Stimulated activated CD4-positive, alpha-beta T cell treated with anti-CD3 and anti-CD28 coated beads, Interleukin-2, amount 100 ng/mL, for 24 hours (primary cell): ENCODE measurements around the gene TRIM29.

ENCODE experiments used
- DNase-seq, 2 donors: peaks; one replicate each; pipeline ENCODE4 v3.0.0-alpha.2; 2020

TRIM29 gene

GRCh38 chr11:120135838-120136237 lies 2.1 kb downstream of the TRIM29 start:
- no peak for DNase-seq

- no peak for DNase-seq
Measured at GRCh38 chr11:120134931-120135228, 3.0 kb downstream of the TRIM29 start.

DNA sequence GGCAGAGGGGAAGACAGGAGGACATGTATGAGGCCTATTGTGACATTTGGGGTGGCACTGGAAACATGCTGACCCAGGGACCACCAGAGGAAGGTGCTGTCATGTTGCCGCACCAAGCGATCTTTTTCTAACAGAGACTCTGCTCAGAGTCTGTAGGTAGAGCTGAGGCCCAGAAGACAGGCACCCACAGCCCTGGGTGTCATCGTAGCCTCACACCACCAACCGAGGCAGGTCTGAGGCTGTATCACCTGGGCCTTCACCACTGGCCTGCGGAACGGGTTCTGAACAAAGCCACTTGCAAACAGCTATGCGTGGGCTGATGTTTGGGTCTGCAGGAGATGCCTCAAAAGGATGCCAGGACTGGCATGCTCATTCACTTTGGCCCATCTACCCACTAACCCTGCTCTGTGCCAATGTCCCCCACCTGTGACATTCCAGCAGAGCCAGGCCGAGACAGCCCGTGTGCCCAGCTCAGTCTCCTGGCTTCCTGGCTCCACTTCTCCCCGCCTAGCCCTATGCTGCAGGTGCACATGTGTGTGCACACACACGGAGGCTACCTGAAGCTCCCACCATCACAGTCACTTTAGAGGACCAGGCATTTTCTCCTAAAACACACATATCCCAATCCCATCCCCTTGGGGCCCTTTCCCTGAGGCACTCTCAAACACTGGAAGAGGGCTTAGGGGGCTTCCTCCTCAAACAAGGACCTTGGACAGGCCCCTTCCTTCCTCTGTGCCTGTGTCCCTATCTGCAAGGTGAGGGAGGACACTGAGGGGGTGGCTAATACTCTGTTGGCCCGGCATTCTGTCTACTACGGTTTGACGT lies 3.6 kb downstream of the TRIM29 start:
- DNase-seq, result no peak

DNA sequence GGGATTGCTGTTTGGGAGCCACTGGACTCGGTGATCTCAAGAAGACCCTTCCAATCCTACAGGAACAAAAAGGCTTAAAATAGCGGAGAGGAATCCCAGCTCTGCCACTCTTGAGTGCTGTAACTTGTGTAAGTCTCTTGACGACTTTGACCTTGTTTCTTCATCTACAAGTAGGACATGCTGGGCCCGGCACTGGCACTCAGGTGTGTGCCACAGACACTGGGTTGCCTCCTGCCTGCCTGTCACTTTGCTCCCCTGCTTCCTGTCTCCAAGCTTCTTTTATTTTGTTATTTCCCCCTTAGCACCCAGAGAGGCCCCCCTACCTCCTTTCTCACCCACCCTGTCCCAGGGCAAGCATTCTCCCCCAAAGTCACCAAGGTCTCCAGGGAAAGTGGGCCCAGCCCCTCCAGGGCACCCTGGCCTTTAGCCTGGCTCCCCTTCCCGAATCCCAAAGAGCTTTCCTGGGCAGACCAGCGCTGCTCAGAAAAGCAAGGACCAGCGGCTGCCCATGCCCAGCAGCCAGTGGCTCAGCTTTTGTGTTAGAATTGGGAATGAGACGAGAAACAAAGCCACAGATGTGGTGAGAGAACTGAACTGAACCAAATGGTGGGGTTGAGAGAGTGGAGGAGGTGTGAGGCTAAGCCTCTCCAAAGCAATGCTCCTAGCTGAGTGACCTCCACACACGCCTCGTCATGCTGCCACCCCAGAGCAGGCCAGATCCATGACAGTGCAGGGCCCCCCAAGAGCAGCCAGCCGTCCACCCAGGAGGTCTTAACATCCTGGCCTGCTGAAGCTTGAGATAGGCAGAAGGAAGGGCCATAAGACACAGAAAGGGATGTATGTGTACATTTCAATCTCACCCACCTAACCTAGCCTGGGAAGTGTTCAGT lies 4.5 kb downstream of the TRIM29 start:
- no peak for DNase-seq

GRCh38 chr11:120132645-120133185 lies 5.2 kb downstream of the TRIM29 start:
- DNase-seq, result no peak

DNA sequence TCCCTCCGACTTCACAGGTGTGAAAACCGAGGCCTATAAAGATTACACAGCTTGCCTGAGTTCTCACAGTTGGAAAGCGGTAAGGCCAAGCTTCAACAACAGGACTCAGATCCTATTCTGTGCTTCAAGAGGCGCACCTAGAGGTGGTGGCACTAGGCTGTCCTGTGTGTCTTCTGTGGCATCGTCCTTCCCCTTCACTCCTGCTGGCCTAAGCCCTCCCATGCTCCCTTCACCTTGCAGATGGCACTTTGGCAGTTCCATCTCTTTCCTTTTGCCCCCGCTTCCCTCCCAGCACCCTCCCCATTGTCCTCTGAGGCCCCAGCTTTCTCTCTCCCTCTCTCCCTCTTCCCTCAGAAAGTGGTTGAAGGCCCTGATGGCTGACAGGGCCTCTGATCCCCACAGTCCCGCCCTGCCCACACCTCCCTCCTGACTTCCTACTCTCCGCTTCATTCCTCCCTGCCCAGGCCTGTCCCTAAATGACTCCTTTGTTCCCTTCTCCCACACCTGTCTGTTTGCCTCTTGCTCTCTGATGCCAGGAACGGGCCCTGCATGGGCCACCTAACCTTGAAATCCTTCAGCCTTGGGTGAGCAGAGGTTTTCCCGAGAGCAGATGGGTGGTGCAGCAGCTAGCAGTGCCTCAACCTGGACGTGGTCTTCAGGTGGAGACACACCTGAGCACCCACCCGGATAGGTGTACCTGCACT lies 5.8 kb downstream of the TRIM29 start:
- no peak for DNase-seq

DNA sequence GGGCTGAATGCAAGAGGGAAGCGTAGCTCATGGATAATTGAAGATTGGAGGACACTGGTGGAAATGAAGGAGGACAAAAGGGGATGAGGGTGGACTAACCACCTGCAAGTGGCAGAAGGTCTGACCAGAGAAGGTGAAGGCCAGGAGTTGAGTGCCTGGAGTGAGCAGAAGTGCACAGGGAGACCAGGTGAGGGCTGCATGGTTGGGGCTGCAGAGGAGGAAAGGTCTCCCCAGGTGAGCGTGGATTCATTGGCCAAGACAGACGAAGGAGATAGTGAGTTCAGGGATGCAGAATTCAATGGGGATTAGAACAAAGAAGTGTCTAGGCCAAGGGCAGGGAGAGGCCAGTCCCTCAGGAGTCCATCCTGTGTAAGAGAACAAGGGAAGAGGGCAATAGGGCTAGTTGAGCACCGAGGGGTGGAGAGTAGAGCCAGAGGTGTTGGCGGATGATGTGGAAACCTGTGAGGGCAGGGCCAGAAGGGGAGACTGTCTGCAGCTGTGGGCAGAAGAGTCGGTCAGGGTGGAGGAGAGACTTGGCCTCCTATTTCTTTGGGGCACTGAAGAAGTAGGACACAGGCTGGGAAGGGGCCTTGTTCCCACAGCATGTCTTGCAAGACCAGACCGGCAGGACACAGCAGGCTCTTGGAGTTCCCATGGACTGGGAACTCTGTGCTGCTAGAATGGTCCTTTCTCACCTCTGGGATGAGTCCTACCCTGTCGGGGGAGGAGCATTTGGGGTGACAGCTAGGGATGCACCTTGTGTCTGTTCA lies 6.7 kb downstream of the TRIM29 start:
- DNase-seq, result no peak

DNA sequence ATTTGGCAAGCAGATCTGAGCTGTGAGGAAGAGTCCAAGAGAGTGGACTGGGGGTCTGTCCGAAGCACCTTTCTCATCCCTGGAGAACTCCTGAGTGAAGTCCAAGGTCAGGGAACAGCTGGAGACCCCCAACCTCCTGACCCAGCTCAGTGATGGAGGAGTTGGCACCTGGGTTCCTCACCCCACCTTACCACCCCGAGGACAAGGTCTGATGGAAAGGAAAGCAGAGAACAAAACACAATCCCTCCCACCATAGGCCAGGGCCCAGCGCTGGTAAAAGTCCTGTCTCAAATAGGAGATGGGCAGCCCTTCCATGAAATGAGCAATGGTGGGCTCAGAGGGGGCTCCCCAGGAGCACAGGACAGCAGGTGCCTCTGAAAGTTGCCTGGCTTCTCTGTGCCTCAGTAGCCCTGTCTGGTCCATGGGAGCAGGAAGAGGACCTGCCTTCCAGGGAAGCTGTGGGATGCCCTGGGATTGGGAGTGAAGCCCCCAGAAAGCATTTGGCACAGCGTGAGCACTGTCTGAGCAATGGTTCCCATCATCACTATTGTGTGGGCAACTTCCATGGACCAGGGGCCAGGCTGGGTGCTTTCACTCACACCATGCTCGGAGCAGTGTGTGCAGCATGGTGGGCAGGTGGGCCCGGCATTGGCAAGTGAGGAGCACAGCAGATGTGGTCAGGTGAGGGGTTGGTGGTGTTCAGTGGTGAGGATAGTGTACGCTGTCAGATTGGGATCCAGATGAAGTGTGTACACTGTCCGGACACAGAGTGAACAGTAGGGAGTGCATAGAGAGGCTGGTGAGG lies 7.5 kb downstream of the TRIM29 start:
- no peak for DNase-seq

GRCh38 chr11:120129570-120129969 lies 8.3 kb downstream of the TRIM29 start:
- DNase-seq, result no peak

GRCh38 chr11:120128392-120129119 lies 9.4 kb downstream of the TRIM29 start:
- DNase-seq, result no peak

GRCh38 chr11:120127236-120127635 lies 10.7 kb downstream of the TRIM29 start:
- DNase-seq, result no peak

DNA sequence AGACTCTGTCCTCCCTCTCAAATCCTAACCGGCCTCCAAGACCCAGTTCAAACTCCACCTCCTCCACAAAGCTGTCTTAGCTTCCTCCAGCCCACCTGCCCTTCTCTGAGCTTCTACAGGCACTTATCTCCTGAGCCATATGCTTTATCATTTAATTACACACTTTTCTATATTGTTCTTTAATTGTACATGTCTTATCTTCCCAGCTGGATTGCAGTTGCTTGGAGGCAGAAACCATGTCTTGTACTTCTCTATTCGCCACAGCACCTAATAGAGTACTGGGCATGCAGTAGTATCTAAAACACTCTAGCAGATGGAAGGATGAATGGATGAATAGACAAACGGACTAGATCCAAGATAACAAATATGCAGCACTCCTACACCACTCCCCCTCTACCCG lies 11.3 kb downstream of the TRIM29 start:
- no peak for DNase-seq

GRCh38 chr11:120125509-120125908 lies 12.4 kb downstream of the TRIM29 start:
- DNase-seq, result no peak

DNA sequence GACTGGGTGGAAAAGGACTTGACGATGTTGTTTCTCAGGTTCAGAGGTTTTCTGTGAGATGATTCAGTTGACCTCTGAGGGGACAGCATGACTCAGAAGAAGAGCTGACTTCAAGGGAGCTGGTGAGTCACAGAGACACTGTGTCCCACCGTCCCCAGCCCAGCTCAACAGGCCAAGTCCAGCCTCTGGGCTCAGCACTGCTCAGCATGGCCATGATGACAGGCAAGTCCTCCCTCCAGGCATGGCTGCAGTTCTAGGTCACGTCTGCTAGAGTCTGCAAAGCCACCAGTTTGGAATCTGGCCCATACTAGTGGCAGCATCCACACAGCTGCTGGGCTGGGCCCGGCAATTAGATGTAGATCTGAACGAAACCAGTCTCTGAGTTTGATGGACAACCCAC lies 12.9 kb downstream of the TRIM29 start:
- no peak for DNase-seq

GRCh38 chr11:120124355-120124754 lies 13.6 kb downstream of the TRIM29 start:
- no peak for DNase-seq

DNA sequence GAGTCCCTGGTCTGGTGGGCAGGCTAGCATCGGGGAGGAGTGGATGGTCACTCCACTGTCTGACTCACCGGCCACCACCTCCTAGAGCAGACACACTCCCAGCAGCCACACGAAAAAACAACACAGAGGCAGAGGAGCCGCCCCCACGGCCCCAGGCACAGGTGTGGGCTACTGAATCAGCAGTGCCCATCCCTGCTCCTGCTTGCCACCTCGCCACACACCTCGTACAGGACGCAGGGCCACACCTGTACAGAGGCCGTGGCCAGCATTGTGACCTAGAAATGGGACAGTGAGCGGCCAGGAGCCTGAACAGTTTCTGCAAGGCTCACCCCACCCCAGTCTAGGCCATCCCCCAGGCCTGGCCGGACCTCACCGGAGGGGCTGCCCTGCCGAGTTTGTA lies 14.0 kb downstream of the TRIM29 start:
- no peak for DNase-seq

- DNase-seq, result no peak
Measured at GRCh38 chr11:120122924-120123683, 14.8 kb downstream of the TRIM29 start.

DNA sequence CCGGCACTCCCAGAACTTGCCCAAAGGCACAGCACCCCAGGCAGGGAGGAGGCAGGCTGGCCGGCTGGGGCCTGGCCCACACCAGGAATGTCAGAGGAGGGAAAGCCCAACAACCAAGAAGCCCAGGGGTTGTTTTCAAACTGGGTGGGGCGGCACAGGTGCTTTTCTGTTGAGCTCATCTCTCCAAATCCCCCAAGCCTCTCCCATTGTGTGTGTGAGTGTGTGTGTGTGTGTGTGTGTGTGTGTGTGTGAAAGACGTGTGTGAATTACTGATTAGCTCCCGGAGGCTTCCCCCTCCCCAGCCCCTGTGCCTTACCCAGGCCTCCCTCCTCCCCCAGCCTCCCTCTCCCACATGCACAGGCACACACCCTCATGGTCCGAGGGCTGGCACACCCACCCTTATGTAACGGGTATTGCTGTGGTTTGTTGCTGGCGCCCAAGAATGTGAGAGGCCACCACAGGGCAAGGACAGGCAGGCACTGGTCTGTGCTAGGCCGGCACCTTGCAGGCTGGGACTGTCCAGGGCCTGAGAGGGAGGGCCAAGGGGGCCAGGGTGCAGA lies 15.9 kb downstream of the TRIM29 start:
- no peak for DNase-seq

- DNase-seq, result no peak
Measured at GRCh38 chr11:120121336-120121735, 16.6 kb downstream of the TRIM29 start.

DNA sequence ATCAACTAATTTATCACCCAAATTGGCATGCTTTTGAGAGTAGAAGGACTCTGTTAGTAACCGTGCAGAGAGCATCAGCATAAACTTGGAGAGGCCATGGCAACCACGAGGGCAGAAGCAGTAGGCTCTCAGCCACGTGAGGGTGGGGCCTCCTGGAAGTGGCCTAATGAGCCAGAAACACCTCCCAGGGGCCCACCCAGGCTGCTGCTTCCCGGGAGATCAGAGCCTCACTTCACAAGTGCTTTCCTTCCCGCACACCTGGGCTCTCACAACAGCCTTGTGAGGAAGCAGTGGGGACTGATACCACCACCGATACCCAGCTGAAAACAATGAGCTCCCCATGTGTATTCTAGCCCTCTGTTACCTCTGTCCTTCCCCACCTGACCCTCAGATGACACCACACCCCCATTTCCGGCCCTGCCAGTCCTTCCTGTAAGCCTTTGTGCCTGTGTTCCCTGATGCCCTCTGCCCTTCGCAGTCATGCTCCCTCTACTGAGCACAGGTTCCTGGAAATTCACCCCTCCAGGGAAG lies 17.0 kb downstream of the TRIM29 start:
- DNase-seq, result no peak
